Stimulated activated CD8-positive, alpha-beta memory T cell treated with anti-CD3 and anti-CD28 coated beads, Interleukin-7, amount 100 ng/mL, for 4 hours (primary cell): ENCODE measurements around the gene PTPRD.

Experiments used
- DNase-seq, 2 donors: peaks; one replicate each; pipeline ENCODE4 v3.0.0-alpha.2; 2020; ENCODE audit warnings: low read depth in 2 of 2

PTPRD gene

GRCh38 chr9:10172476-10172875, 440.3 kb downstream of the PTPRD start:
- no peak for DNase-seq

DNA sequence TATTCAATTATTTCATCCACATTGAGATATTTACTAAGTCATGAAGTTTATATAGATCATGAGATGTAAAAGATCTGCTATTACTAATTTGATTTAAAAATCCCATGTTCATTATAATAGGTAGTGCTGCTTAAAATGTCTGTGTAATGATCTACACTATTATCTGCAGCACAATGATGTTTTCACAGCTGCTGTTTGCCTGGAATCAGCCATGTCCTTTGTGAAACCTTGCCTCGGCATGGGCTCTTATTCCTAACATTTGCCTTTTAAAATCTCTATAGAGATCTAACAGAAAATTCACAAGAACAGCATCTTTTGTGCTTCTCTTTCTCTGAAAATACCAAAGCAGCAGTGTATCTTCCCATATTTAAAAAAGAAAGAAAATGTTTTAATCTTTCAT, 444.6 kb downstream of the PTPRD start:
- DNase-seq, result no peak

DNA sequence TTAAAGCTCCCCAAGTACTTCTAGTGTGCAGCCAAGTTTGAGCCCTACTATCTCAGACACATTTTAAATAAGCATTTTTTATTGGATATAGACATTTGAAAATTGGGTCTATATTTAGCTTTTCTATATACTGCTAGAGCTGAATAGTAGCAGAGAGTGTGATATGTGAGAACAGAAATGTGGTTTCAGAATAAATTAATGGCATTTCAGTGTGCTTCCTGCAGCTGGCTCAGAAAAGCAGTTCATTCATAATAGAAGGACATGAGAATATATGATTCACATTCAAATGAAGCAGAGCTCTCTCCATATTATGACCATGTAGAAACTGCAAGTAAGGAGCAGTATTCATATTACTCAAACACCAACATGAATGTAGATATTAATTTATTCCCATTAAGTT, 464.0 kb downstream of the PTPRD start:
- no peak for DNase-seq

- DNase-seq, result no peak
These were observed 466.1 kb downstream of the PTPRD start for GRCh38 chr9:10146517-10147331.

GRCh38 chr9:10144355-10144754, 468.4 kb downstream of the PTPRD start:
- DNase-seq, result no peak

- no peak for DNase-seq
These were observed 477.2 kb downstream of the PTPRD start for GRCh38 chr9:10135553-10135952.

- no peak for DNase-seq
These were observed 478.5 kb downstream of the PTPRD start for GRCh38 chr9:10134266-10134665.

DNA sequence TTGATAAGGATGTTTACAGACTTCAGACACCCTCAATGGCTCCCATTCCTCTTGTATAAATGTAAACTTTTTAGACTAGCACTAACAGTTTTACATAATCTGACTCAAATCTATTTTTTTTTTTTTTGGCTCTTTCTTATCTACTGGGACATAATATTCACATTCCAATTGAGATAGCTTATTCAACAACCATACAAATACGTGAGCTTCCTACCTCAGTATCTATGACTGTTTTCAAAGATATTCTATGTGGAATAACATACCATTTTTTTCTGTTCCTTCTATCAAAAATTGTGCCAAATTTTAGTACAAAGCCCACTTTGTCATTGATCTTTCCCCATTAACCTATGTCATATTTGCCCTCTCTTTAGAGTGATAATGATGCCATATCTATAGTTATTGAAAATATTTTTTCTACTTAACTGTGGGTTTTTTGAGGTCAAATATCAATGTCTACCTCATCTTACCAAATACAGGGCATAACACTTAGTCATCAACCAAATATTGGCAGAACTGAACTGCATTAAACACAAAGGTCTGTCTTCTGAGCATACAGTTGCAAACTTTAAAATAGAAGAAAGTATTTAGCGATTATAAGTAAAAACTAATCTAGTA, 482.6 kb downstream of the PTPRD start:
- no peak for DNase-seq

- no peak for DNase-seq
These were observed 484.9 kb downstream of the PTPRD start for GRCh38 chr9:10127867-10128266.

DNA sequence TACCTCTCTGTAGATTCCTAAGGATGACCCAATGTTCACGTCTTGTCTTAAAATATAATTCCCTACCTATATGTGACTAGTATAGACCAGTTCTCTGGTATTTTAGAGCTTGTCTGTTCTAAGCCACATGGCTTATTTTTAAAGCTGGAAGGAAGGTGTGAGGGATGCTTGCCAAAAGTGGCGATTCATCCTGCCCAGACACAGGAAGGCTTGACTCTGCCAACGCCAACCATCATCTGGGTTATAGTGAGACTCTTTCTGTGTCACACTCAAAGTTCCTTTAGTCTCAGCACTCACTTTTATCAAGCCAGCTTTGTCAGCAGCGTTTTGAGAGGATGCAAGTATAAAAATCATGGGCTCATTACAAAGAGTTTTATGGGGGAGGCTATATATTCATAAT, 500.0 kb downstream of the PTPRD start:
- DNase-seq, result no peak

GRCh38 chr9:10112070-10112469, 500.7 kb downstream of the PTPRD start:
- no peak for DNase-seq

DNA sequence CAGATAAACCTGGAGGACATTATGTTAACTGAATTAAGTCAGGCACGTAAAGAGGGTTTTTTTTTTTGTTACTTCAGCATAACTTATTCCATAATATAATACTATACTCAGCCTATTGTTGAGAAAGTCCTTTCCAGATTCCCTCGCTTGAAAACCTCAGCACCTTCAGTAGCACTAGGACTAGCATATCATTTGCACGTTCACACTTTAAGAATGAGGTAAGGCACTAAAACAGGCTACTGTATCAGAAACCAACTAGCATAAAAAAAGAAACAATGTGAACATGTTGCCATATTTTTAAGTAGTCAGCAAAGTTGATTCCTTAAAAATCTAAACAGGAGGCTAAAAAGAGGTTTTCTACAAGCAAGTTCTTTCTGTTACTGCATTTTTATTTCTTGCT, 504.0 kb downstream of the PTPRD start:
- DNase-seq, result no peak

DNA sequence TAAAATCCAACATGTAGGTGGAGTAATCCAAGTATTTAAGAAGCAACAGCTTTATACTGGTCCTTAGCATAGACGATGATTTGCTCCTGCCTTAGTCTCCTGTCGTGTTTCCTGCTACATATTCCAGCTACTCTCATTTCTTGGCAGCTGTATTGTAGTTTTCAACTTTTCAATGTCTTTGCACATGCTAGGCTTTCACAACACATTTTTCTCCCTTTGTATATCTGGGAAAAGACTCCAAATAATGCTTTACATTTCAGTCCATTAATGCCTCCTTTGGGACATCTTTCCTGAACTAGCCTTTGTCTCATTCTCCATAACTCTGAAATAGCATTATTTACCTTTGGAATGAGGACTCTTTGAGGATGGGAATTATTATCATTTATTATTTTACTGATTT, 508.0 kb downstream of the PTPRD start:
- no peak for DNase-seq

DNA sequence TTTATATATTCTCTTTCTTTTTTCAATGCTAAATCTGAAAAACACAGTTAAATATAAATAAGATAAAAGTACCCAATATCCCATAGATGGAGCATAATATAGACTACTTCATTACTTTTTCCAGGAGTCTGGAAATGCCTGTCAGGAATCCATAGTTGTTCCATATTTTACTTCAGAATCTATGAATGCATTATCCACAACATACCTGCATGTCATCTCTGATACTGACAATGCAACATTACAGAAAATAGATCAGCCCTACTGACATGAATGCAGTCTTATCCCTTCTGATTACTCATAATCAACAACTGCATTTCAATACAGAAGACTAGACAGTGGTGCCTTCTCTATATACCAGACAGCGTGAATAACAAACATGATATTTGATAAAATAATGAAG, 517.6 kb downstream of the PTPRD start:
- no peak for DNase-seq

DNA sequence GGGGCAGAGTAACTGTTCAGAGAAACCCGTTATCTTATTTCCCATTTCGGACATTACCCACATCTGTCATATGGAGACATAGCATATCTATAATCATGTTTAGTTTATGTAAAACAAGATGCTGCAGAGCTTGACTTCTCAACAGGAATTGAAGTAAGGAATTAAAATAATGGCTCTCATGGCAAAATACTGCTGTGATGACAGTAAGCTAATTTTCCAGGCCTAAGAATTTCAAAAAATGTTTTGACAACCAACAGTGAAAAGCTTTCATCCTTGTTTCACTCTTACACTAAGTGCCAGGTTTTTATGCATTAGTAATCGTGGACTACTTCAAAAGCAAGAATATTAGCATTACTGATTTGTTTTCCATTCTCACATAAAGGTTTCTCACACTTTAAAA, 518.2 kb downstream of the PTPRD start:
- DNase-seq, result no peak

DNA sequence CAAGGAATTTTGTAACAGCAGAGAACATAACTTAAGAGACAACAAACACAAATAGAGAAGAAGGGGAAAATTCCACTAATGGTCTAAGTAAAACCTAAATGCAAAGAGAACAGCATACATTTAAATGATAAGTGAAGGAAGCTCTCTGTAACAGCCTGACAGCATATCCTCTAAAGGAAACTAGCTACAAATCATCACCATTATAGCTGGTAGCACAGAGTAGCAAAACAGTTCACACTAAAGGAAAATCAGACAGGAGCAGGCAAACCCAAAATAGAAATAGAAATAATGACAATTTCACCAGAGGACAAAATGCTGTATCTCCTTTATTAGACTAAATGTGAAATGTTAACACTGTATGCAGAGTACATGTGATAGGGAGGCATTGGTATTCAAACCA, 532.8 kb downstream of the PTPRD start:
- no peak for DNase-seq

GRCh38 chr9:10079284-10079964, 533.4 kb downstream of the PTPRD start:
- no peak for DNase-seq

- no peak for DNase-seq
These were observed 541.2 kb downstream of the PTPRD start for GRCh38 chr9:10071579-10071978.

DNA sequence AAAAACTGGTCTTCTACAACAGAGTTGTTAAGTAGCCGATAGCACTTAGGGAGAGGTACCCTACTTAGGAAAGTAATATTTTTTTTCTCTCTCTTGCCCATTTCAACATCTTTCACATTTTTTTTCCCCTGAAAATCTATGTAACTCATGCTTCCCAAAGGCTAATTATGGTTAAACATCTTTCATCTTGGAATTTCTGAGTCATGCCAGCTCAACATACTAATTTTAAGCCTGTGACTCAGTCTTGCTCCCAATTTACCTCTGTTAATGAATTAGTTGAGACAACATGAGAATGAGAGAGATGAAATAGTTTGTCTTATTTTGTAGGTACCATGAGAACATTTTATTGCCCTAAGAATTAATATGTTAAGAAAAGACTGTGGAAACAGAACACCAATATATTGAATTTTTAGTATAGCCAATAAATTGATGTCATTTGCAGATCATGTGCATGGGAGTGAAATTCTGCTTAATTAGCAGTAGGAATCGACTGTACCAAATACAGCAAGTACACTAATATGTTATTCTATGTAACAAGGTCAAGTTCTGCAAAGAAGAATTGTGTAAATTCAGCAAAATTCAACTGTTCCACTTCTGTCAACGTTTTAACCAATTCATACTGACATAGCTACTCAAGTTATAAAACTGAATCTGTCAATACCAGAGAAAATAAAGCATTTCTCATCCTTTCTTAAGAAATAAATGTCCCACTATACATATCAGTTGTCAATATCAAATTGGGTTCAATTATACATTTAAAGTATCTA, 550.0 kb downstream of the PTPRD start:
- no peak for DNase-seq

DNA sequence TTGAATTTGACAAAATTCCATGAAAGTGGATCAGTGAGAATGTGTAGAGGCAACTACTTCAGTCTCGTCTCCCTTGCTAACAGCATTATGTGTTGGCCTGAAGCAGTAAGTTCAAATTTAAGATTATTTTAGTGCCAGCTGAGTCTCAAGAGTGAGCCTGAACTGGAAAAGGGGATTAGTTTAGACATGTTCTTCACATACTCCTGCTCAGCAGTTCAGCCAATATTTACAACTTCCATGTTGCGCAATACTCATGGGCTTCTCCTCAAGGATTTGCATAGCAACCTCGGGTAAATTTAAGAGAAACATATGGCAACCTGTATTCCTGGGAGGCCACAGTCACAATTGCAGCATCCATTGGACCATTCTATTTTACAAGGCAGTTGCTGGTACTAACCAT, 553.8 kb downstream of the PTPRD start:
- DNase-seq, result no peak

- no peak for DNase-seq
These were observed 556.9 kb downstream of the PTPRD start for GRCh38 chr9:10055886-10056395.

- DNase-seq, result no peak
These were observed 558.3 kb downstream of the PTPRD start for GRCh38 chr9:10054456-10054855.
